IPS DF 6.9 (cell line): Measurements from ENCODE around the gene GDF9.

ENCODE experiments used
- DNase-seq: peaks from one replicate; pipeline ENCODE4 v3.0.0-alpha.2; 2013; ENCODE audit warnings: low read depth, low spot score
- H3K27ac ChIP-seq: one replicate; pipeline ENCODE4 v1.5.1; 2013; ENCODE audit warnings: low read length, control low read depth
- H3K27me3 ChIP-seq: 2 replicates; pipeline ENCODE4 v1.6.1; 2013; ENCODE audit warnings: mild to moderate bottlenecking, low read length; ENCODE audit not compliant: control insufficient read depth, insufficient read depth
- H3K36me3 ChIP-seq: 2 replicates; pipeline ENCODE4 v1.6.1; 2013; ENCODE audit warnings: low read length; ENCODE audit not compliant: control insufficient read depth, insufficient read depth
- H3K4me1 ChIP-seq: 2 replicates; pipeline ENCODE4 v1.6.1; 2013; ENCODE audit warnings: low read length; ENCODE audit not compliant: control insufficient read depth, insufficient read depth
- H3K4me3 ChIP-seq: 2 replicates; pipeline ENCODE4 v1.5.1; 2013; ENCODE audit warnings: mild to moderate bottlenecking, low read length
- H3K9me3 ChIP-seq: 2 replicates; pipeline ENCODE4 v1.6.1; 2013; ENCODE audit warnings: low read length, inconsistent platforms; ENCODE audit not compliant: control insufficient read depth, insufficient read depth
- WGBS: extraction: QIAGEN DNeasy Blood & Tissue Kit; methylation state at CpG from one replicate; pipeline ENCODE4 v1.1.7; 2013; ENCODE audit warnings: mixed read lengths, missing lambda C conversion rate; ENCODE audit not compliant: insufficient read length, insufficient coverage; 5-methylcytosine and 5-hydroxymethylcytosine counted together

Gene GDF9

DNA sequence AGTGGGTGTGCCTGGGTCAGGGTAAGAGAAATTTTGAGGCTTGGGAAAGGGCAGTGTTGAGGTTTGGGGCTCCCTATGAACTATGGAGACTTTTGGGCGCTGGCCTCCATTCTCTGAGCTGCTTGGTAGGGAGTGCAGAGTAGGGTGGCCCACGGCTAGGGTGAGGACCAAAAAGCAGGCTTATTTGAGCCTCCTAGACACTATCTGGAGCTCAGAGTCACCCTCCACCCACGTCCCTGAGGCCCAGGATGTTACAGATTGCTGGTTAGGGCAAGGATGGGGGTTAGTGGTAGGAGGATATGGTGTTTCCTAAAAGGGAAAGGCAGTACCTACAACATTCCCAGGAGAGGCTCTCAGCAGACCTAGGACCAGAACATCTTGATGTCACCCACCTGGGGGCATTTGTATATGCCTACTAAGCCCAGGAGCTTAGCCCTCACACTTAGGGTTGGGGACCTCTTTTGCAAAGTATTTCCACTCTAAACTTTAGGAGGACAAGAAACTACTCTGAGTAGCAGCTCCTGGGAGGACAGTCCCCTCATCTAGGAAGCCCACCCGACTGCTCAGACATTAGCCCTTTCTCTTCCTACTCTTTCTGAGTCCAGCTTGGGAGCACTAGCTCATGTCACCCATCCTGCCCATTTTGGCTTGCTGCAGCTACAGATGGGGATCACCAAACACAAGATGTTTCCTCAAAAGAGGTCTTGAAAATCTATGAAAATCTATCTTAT is 38.2 kb downstream of the GDF9 start:
- no peak overlapping the region for H3K27ac ChIP-seq
- H3K27me3 ChIP-seq = peaks cover 23% of the 10 kb centered on the region
- peaks cover 2% of the 10 kb centered on the region for H3K4me1 ChIP-seq
- no peaks in the 10 kb centered on the region for H3K9me3 ChIP-seq
- H3K36me3 ChIP-seq = no peaks in the 10 kb centered on the region
- WGBS = no CpG with 5 or more reads among the region's 4 CpGs
- no peak overlapping the region for H3K4me3 ChIP-seq
- DNase-seq = no peak

DNA sequence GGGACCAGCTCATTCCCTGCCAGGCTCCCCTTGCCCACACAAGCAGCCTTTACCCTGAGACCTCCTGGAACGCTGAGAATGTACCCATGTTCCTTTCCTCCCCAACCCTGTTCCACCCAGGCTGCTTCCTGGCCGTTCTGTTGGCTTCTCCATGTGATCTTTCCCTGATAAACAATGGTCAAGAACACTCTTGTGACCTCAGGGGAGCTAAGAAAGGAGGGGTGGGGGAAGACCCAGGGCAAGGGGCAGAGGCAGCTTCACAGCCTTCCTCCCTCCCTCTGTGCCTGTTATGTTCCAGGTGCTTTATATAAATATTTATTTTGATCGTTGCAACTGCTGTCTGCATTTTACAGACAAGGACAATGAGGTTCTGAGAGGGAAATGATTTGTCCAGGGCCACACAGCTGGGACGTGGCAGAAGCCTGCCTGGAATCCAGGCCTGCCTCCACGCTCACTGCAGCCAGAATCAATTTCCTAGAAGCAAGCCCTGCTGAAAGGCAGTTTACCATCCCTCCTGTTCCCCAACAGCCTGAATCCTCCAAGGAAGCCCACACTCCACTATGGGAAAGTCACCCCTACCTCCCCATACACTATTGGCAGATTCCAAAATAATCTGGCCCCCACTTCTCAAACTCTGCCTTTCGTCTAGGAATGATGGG is 39.7 kb downstream of the GDF9 start:
- DNase-seq = no peak
- no peaks in the 10 kb centered on the region for H3K9me3 ChIP-seq
- no peak overlapping the region for H3K27ac ChIP-seq
- H3K36me3 ChIP-seq = no peaks in the 10 kb centered on the region
- no CpG with 5 or more reads among the region's 6 CpGs for WGBS
- peaks cover 4% of the 10 kb centered on the region for H3K4me1 ChIP-seq
- no peak overlapping the region for H3K4me3 ChIP-seq
- H3K27me3 ChIP-seq = peaks cover 23% of the 10 kb centered on the region

DNA sequence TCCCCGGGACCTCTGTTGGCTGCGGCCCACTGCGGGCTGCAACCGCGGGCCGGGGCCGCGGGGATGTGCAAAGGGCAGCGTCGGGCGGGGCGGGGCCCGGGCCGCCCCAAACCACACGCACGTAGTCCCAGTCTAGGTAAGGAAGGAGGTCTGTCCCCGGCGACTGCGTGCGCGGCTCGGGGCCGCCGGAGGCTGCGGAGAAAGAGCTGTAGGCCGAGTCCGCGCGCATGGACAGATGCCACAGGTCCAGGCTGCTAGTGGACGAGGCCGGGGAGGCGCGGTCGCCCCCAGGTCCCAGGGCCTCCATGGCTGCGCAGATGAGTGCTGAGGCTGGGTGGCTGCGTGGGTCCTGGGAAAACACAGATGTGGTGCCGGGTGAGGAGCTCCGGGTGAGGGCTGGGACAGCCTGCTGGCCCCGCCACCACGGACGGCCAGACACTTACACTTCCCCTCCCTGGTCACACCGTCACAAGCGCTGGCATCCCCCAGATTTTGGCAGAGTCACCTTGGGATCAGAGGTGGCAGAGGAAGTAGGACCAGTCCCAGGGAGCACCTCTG is 40.4 kb downstream of the GDF9 start:
- H3K36me3 ChIP-seq = no peaks in the 10 kb centered on the region
- H3K9me3 ChIP-seq = no peaks in the 10 kb centered on the region
- peaks cover 23% of the 10 kb centered on the region for H3K27me3 ChIP-seq
- peak overlapping the region; percentile 25; the same call in 1 of the 2 replicates for H3K4me3 ChIP-seq
- WGBS = no CpG with 5 or more reads among the region's 43 CpGs
- peaks cover 4% of the 10 kb centered on the region for H3K4me1 ChIP-seq
- DNase-seq = no peak
- no peak overlapping the region for H3K27ac ChIP-seq

DNA sequence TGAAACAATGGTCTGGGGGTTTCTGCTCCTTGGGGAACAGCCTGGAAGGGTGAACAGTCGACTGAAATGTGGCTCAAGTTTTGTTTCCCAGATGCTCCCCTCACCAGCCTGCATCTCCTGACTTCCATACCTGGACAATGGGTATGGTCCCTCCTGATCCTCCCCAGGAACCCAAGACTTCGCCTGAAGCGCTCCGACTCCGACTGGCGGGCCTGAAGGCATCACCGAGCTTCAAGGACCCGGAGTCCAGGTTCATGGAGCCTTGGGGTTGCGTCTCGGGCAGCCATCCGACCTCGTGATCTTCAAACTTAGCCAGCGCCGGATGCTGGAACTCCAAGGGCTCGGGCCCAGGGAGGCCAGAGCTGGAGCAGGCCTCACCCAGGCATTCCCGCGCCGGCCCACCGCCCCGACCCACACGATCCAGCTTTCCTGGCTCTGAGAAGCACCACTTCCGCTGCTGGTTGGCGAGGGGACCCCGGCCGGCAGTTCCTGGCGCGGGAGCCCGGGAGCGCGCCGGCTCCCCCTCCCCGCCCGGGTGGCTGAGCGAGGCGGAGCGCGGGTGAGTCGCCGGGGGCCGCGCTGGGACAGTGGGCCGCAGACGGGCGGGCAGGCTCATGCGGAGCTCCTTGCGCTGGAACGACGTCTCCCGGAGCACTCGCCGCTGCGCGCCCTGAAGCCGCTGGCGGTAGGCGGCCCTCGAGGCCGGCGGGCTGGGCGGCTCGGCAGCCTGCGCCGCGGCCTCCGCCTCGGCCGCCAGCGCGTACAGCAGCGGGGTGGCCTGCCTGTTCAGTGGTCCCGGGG is 41.0 kb downstream of the GDF9 start:
- DNase-seq = no peak
- WGBS = no CpG with 5 or more reads among the region's 71 CpGs
- H3K9me3 ChIP-seq = no peaks in the 10 kb centered on the region
- no peaks in the 10 kb centered on the region for H3K36me3 ChIP-seq
- H3K27ac ChIP-seq = no peak overlapping the region
- peaks cover 4% of the 10 kb centered on the region for H3K4me1 ChIP-seq
- H3K27me3 ChIP-seq = peaks cover 23% of the 10 kb centered on the region
- peak overlapping the region; percentile 25; the same call in 1 of the 2 replicates for H3K4me3 ChIP-seq

DNA sequence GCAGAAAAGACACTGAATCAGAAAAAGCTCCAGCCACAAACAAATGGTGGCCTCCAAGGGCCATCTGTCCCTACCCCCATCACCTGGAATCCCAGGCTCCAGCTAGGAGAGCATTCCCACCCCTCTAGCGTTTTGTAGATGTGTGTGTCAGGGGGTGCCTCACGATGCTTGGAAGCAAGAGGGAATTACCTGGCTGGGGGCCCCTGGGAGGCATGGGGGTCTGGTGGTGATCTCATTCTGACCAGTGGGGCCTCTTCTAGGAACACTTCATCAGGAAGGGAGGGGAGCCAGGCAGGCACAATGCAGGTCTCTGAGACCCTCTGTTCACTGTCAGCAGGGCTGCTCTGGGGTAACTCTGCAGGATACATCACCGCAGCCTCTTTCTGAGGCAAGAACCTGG is 41.8 kb downstream of the GDF9 start:
- H3K27ac ChIP-seq = no peak overlapping the region
- H3K9me3 ChIP-seq = no peaks in the 10 kb centered on the region
- DNase-seq = no peak
- peaks cover 4% of the 10 kb centered on the region for H3K4me1 ChIP-seq
- no CpG with 5 or more reads among the region's 3 CpGs for WGBS
- peaks cover 19% of the 10 kb centered on the region; the same call in 1 of the 2 replicates for H3K27me3 ChIP-seq
- no peaks in the 10 kb centered on the region for H3K36me3 ChIP-seq
- H3K4me3 ChIP-seq = no peak overlapping the region

DNA sequence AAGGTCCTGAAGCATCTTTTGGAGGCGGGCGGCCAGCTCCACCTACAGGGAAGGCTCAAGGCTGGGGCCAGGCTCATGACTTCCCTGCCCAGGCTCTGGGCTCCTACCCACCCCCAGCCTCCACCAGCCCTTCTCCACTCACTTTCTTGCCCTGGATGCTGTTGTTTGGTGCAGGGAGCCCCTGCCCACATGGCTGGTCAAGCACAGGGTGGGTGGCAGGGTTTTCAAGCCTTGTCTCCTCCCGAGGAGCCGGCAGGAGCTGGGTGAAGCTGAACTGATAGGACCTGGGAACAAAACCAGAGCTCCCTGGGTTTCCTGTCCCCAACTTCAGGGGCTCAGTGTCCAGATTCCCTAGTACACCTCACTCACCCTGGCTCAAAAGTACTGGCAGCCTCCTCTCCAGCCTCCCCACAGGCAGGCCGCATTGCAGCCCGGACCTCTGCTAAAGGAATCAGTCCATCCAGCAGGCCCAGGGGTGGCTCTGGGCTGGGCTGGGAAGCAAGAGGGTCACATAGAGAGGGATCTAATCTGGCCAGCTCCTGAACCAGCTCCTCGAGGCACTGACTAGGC is 42.7 kb downstream of the GDF9 start:
- H3K27ac ChIP-seq = no peak overlapping the region
- no peak for DNase-seq
- peak overlapping the region; percentile 6; the same call in 1 of the 2 replicates for H3K4me3 ChIP-seq

GRCh38 chr5:132822650-132823480 is 43.4 kb downstream of the GDF9 start:
- Histone ChIP-seq H3K4me1 (peaks cover 4% of the 10 kb centered on the region), H3K4me3 (peak overlapping the region; percentile 15; the same call in 1 of the 2 replicates), H3K9me3 (no peaks in the 10 kb centered on the region), H3K36me3 (no peaks in the 10 kb centered on the region), H3K27me3 (peaks cover 12% of the 10 kb centered on the region; the same call in 1 of the 2 replicates), H3K27ac (no peak overlapping the region)
- no CpG with 5 or more reads among the region's 68 CpGs for WGBS
- no peak for DNase-seq

More for the DNA sequence above, 42.7 kb downstream of the GDF9 start:
- Histone ChIP-seq H3K9me3 (no peaks in the 10 kb centered on the region), H3K4me1 (peaks cover 4% of the 10 kb centered on the region), H3K27me3 (peaks cover 12% of the 10 kb centered on the region; the same call in 1 of the 2 replicates), H3K36me3 (no peaks in the 10 kb centered on the region)
- WGBS = no CpG with 5 or more reads among the region's 7 CpGs

- H3K4me1 ChIP-seq = peaks cover 4% of the 10 kb centered on the region
- no CpG with 5 or more reads among the region's 1 CpG for WGBS
- DNase-seq = no peak
- no peak overlapping the region for H3K4me3 ChIP-seq
- no peaks in the 10 kb centered on the region for H3K9me3 ChIP-seq
- H3K27ac ChIP-seq = no peak overlapping the region
- peaks cover 11% of the 10 kb centered on the region; the same call in 1 of the 2 replicates for H3K27me3 ChIP-seq
- H3K36me3 ChIP-seq = no peaks in the 10 kb centered on the region
Observed at GRCh38 chr5:132821791-132822190, 44.5 kb downstream of the GDF9 start.

DNA sequence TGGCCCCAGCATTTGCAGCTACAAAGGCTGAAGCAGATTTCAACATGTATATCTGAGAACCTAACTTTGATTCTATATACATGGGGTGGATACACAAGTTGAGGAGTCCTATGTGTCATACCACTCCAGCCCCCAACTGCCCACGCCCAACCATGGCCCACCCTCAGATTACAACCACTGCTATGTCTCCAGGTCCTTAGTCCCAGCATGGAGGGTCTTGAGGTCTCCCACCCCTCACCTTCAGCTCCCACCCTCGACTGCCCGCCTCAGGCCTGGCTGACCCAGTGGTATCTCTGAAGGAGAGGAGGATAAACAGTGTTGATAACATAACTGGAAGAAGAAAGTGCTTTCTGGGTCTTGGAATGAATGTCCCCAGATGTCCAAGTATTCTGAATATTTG is 44.9 kb downstream of the GDF9 start:
- no peak overlapping the region for H3K27ac ChIP-seq
- H3K4me3 ChIP-seq = no peak overlapping the region
- peaks cover 10% of the 10 kb centered on the region; the same call in 1 of the 2 replicates for H3K27me3 ChIP-seq
- H3K4me1 ChIP-seq = peaks cover 4% of the 10 kb centered on the region
- DNase-seq = no peak
- no peaks in the 10 kb centered on the region for H3K36me3 ChIP-seq
- no peaks in the 10 kb centered on the region for H3K9me3 ChIP-seq
- whole genome bisulfite sequencing = no CpG with 5 or more reads among the region's 3 CpGs
